Measurements from ENCODE around the gene GATA6.

The GATA6 gene

GRCh38 chr18:22165603-22166068 is 3.8 kb upstream of the GATA6 start:
- no peak for TF ChIP-seq CTCF (IDR thresholded peaks at IDR 0.05; ENCODE audit: insufficient read depth, low read depth, low read length, missing control alignments)
- H3K4me3 ChIP-seq (ENCODE audit: low read length) = no peak overlapping the region
- no peak for DNase-seq (ENCODE audit: low read depth)

DNA sequence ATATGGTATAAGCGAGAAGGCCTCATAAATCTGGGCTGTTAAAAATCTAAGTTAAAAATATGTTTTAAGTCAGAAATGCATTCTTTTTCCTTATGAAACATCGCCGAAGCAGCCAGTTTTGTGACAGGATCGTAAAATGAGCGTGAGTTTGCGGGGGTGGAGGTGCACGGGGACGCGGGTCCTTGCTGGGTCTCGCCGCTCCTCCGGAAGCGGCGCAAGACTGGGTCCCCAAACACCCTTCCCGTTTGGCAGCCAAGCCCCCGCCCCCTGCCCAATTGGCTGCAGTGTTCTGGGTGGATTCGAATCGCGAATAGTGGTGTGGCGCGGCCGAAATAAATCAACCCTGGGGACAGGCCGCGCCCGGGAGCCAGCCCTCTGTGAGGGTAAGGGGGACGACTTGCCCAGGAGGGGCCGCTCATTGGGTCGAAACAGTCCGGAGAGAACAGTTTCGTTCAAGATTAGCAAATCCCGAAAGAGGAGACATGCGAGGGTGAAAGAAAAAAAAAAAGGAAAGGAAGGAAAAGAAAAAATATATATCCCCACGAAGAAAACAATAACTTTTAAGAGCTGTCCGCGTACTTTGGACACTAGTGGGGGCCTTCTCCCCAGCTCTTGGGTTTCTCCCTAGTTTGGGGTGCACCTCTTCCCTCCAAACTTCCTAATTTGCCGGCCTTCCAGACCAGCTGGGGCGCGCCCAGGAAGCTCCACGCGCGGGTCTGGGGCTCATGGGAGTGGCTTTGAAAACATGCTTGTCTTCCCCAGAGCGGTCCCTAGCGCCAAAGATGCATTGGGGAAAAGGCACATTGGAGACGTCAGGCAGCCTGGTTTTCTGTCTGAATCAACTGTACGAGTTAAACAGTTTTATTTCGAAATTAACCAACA is 3.1 kb upstream of the GATA6 start:
- TF ChIP-seq CTCF (IDR thresholded peaks at IDR 0.05; ENCODE audit: insufficient read depth, low read depth, low read length, missing control alignments) = no peak
- DNase-seq (ENCODE audit: low read depth) = no peak
- no peak overlapping the region for H3K4me3 ChIP-seq (ENCODE audit: low read length)

- DNase-seq (ENCODE audit: low read depth) = no peak
- no peak overlapping the region for H3K4me3 ChIP-seq (ENCODE audit: low read length)
- no peak for TF ChIP-seq CTCF (IDR thresholded peaks at IDR 0.05; ENCODE audit: insufficient read depth, low read depth, low read length, missing control alignments)
Measured at GRCh38 chr18:22167091-22167470, 2.3 kb upstream of the GATA6 start.

DNA sequence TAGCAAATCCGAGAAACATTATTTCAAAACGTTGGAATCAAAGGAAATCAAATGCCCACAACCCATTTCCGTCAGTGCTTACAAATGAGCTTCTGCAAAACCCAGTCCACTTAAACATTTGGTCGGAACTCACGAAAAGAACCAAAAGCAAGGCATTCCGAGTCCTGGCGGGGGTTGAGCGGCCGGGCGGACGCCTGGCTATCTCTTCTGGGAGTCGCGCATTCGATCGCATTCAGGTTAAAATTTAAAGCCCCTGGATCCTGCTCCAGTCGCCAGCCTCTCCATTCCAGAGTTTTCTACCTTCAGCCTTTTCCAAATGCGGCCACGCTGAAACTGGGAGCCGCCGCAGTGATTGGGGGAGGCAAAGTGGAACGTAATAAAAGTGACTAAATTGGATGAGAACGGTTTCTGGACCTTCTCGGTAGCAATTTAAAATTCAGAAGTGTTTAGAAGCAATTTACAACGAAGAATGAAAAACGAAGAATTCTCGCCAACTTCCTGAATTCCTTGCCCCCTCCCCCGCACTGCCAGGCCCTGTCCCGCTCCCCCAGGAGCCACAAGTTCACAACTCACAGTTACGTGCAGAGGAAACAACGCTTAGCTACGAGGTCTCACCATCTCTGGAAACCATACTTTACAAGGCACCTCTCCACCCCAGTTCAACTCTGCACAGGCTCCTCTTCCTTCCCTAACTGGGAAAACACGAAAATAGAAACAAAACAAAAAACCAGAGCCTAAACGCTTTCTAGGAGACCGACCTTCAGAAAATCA is 1.7 kb upstream of the GATA6 start:
- peak; percentile 34 for DNase-seq (ENCODE audit: low read depth)
- H3K4me3 ChIP-seq (ENCODE audit: low read length) = no peak overlapping the region
- TF ChIP-seq CTCF (IDR thresholded peaks at IDR 0.05; ENCODE audit: insufficient read depth, low read depth, low read length, missing control alignments) = no peak

GRCh38 chr18:22168360-22168921 is 948 bp upstream of the GATA6 start:
- H3K4me3 ChIP-seq (ENCODE audit: low read length) = no peak overlapping the region
- DNase-seq (ENCODE audit: low read depth) = peak; percentile 46
- peak; percentile 24 for TF ChIP-seq CTCF (IDR thresholded peaks at IDR 0.05; ENCODE audit: insufficient read depth, low read depth, low read length, missing control alignments)

- no peak for TF ChIP-seq CTCF (IDR thresholded peaks at IDR 0.05; ENCODE audit: insufficient read depth, low read depth, low read length, missing control alignments)
- DNase-seq (ENCODE audit: low read depth) = no peak
- peak overlapping the region; percentile 72 for H3K4me3 ChIP-seq (ENCODE audit: low read length)
Measured at GRCh38 chr18:22169889-22170420, 566 bp downstream of the GATA6 start.

All from epithelial cell of esophagus (primary cell).